ENCODE measurements around the gene GPR42. TPM values are rescaled to one million over a fixed set of nuclear protein-coding genes. Genes with fewer than 3 reads are reported as not detected.
A peak's percentile ranks its signal among the peaks of the same experiment; 100 is the strongest.

The GPR42 gene, protein sequence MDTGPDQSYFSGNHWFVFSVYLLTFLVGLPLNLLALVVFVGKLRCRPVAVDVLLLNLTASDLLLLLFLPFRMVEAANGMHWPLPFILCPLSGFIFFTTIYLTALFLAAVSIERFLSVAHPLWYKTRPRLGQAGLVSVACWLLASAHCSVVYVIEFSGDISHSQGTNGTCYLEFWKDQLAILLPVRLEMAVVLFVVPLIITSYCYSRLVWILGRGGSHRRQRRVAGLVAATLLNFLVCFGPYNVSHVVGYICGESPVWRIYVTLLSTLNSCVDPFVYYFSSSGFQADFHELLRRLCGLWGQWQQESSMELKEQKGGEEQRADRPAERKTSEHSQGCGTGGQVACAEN
- not detected in 2 replicates for total RNA-seq (2014; rRNA removed; shearing (Covaris generic); ENCODE audit: low replicate concordance)

DNA sequence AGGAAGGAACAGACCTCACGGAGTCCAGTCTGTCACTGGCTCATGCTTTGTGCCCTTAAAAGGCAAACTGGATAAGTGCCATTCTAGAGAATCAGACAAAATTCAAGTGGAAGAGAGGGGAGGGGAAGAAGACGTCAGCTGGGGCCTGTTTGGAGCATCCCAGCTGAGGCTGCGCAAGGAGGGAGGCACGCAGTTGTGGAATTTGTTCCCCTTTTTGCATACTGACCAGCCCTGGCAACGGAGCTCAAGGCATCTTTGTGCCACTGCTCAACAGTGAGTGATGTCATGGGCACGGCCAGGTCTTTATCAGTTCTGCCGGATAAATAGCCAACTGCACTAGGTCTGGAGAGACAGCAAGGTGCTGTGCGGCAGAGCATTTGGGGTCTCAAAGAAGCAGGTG lies at the start of gene GPR42:
GPR42 (plus strand) TSS at position 347 of the 400 bp plus-strand sequence. CDS start 292 bp downstream, outside the sequence.
- in situ Hi-C loops (cut with HindIII; ENCODE audit: low pct_unique_long_range_greater_than_20kb, low sequenced_read_pairs): no loop called here
- no peak for DNase-seq (ENCODE audit: low read depth)

DNA sequence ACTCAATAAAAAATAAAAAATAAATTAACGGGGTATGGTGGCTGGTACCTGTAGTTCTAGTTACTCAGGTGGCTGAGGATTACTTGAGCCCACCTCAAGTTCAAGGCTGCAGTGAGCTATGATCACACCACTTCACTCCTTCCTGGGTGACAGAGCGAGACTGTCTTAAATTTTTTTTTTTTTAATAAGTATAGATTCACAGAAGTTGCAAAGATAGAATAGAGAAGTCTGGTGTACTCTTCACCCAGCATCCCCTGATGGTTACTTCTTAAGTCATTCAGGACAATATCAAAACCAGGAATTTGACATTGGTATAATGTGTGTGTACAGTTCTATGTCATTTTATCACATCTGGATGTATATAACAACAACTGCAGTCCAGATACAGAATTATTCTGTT lies 49.6 kb upstream of the GPR42 start:
- no peak for DNase-seq (ENCODE audit: low read depth)
- in situ Hi-C loops (cut with HindIII; ENCODE audit: low pct_unique_long_range_greater_than_20kb, low sequenced_read_pairs): no loop called here

DNA sequence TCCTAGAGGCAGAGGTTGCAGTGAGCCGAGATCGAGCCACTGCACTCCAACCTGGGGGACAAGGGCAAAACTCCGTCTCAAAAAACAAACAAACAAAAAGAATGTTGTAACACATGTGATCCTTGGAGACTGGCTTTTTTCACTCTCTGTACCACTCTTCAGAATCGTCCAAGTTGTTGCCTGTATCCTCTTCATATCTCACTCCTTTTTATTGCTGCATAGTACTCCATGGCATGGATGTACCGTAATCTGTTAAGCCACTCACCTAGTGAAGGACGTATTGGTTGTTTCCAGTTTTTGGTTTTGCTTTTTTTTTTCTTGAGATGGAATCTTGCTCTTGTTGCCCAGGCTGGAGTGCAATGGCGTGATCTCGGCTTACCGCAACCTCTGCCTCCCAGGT lies 48.9 kb upstream of the GPR42 start:
- DNase-seq (ENCODE audit: low read depth): no peak
- in situ Hi-C loops (cut with HindIII; ENCODE audit: low pct_unique_long_range_greater_than_20kb, low sequenced_read_pairs): no loop called here

DNA sequence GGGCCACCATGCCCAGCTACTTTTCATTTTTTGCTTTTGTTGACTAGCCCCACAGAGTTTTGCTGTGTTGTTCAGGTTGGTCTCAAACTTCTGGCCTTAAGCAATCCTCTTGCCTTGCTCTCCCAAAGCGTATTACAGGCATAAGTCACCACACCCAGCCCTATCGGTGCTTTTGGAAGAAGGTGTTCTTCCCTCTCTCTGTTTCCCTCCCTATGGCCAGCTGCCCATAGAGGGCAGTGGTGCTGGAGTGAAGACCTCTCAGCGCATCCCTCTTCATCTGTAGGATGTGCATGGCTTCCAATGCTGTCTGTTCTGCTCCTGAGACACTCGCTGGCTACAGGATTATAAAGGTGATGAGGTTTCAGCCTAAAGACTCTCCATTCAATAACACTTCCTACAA lies 43.2 kb upstream of the GPR42 start:
- in situ Hi-C loops (cut with HindIII; ENCODE audit: low pct_unique_long_range_greater_than_20kb, low sequenced_read_pairs): no loop called here
- DNase-seq (ENCODE audit: low read depth): no peak

DNA sequence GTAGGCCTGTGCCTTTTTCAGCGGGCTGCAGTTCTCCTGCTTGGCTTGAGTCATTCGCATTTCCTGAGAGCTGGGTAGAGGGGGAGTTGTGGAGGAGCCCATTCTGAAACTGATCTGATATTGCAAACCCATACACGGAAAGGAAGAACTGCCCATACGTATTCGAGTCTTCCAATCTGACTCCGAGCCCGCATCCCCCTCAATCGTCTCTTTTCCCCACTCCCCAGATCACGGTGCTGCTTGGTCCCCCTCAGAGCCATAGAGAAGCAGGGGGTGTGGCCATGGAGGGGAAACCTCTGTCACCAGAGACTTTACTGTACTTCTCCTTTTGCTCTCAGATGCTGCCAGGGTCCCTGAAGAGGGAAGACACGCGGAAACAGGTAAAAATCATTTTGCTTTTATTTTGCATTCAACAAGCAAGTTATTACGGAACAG lies 42.0 kb upstream of the GPR42 start, which contains the start of gene CD22:
CD22 (plus strand) TSS at position 337 of the 435 bp plus-strand sequence. CDS start 2,854 bp downstream, outside the sequence.
- no peak for DNase-seq (ENCODE audit: low read depth)
- in situ Hi-C loops (cut with HindIII; ENCODE audit: low pct_unique_long_range_greater_than_20kb, low sequenced_read_pairs): no loop called here

DNA sequence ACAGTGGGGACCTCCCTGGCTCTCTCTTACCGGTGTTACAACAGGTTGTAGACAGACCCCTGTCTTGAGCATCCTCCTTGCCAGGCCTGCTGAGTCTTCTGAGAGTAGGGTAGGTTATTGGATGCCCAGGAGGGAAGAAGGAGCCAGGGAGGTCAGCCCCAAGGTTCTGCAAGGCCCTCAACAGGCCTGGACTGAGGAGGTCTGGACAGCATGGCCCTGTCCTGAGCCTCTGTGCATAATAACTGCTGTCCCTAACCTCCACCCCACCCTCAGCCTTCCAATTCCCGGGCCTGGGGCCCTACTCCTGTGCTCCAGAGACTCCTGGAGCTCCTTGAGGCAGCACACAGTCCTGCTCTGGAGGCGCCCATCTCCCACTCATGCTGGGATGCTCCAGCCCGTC lies 41.5 kb upstream of the GPR42 start:
- in situ Hi-C loops (cut with HindIII; ENCODE audit: low pct_unique_long_range_greater_than_20kb, low sequenced_read_pairs): no loop called here
- no peak for DNase-seq (ENCODE audit: low read depth)

DNA sequence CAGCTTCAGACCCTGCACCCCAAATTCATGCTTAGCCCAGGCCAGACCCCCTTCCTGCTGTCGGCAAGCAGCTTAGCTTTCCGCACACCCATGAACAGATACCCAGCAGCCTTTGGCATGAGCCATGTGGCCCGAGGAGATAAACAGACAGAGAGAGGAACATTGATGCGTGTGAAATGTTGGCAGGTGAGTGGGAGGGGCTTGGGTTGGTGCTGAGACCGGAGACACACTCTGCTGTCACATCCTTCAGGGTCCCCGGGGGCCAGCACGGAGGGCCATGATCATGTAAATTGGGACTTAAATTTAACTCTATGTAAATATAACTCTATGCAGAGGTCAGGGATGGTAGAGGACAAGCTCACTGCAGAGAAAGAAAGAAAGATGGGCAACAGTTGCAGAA lies 40.4 kb upstream of the GPR42 start:
- no peak for DNase-seq (ENCODE audit: low read depth)
- in situ Hi-C loops (cut with HindIII; ENCODE audit: low pct_unique_long_range_greater_than_20kb, low sequenced_read_pairs): no loop called here

DNA sequence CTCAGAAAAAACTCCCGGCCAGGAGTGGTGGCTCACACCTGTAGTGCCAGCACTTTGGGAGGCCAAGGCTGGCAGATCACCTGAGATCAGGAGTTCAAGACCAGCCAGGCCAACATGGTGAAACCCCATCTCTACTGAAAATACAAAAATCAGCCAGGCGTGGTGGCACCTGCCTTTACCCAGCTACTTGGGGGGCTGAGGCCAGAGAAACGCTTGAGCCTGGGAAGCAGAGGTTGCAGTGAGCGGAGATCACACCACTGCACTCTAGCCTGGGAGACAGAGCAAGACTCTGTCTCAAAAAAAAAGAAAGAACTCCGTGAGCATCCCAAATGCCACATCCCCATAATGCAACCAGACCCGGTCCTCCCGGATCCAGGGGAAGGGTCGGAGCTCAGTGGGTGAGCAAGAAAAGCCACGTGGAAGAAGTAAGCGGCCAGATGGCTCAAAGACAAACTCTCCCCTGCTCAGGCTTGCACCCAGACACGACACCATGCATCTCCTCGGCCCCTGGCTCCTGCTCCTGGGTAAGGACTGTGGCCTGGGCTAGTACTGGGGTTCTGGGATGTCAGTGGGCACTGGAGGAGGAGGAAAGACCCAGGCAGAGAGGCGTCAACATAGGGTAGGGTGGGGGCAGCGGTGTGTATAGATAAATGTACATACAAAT lies 39.2 kb upstream of the GPR42 start:
- in situ Hi-C loops (cut with HindIII; ENCODE audit: low pct_unique_long_range_greater_than_20kb, low sequenced_read_pairs): no loop called here
- no peak for DNase-seq (ENCODE audit: low read depth)

DNA sequence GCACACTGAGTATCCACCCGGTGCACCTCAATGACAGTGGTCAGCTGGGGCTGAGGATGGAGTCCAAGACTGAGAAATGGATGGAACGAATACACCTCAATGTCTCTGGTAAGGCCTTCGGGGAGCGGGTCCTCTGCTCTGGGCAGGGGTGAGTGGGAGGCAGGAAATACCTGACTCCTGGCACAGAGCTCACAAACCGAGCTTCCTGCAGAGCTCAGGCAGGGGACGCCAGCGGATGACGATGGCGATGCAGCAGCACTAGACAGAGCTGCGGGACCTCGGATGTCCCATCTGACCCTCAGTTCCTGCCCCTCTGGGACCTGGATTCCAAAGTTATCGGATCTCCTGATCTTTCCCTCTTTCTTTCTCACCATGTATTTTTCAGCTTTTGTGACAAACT lies 38.1 kb upstream of the GPR42 start:
- in situ Hi-C loops (cut with HindIII; ENCODE audit: low pct_unique_long_range_greater_than_20kb, low sequenced_read_pairs): no loop called here
- no peak for DNase-seq (ENCODE audit: low read depth)

DNA sequence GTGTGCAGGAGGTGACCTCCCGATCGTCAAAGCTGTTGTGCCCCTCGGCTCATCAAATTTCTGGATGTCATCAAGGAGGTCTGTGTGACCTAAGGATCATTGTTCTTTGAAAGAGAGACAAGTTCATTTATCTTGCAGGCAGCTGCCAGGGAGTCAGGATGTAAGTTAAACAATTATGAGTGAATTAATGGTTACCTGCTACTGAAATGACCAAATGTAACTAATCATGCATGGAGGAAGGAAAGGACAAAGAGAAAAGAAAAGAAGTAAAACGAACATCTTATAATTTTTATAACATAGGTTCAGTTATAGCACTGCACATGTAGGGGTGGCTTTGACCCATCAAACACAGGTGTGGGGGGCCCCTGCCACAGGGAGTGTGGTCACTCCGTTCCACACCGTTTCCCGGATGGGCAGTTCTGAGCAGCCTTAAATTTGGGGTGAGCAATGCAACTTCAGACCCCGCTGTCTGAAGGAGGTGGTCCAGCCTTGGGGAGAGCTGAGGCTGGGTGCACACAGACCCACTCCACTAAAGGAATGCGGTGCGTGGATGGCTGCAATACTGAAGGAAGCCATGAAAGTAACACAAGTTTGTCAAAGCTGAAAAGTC lies 36.6 kb upstream of the GPR42 start:
- DNase-seq (ENCODE audit: low read depth): peak; percentile 49
- in situ Hi-C loops (cut with HindIII; ENCODE audit: low pct_unique_long_range_greater_than_20kb, low sequenced_read_pairs): no loop called here

DNA sequence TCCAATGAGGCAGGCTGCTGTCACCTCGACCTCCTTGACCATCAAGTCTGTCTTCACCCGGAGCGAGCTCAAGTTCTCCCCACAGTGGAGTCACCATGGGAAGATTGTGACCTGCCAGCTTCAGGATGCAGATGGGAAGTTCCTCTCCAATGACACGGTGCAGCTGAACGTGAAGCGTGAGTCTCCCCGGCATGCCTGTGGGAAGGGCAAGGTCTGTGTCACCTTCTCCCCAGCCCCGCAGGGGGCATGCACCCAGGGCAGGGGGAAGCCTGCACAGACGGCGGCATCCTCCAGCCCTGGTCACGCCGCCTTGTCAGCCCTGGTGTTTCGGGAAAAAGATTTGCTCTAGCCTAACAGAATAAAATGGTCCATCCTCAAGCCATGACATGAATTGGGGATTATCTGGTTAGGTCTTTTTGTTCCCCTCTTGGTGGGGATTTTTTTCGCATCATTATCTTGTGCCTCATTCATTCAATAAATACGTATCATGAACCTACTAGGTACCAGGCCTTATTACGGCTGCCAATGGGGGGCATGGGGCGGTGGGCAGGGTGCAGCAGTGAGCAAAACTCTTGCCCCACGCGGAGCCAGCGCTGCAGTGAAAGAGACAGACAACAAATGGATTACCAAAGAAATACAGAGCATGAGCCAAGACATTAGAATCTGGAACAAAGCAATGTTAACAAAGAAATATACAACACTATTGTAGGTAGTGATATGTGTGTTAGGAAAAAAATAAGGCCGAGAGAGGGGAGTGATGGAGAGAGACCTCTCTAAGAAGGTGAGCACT lies 34.5 kb upstream of the GPR42 start:
- no peak for DNase-seq (ENCODE audit: low read depth)
- in situ Hi-C loops (cut with HindIII; ENCODE audit: low pct_unique_long_range_greater_than_20kb, low sequenced_read_pairs): no loop called here

DNA sequence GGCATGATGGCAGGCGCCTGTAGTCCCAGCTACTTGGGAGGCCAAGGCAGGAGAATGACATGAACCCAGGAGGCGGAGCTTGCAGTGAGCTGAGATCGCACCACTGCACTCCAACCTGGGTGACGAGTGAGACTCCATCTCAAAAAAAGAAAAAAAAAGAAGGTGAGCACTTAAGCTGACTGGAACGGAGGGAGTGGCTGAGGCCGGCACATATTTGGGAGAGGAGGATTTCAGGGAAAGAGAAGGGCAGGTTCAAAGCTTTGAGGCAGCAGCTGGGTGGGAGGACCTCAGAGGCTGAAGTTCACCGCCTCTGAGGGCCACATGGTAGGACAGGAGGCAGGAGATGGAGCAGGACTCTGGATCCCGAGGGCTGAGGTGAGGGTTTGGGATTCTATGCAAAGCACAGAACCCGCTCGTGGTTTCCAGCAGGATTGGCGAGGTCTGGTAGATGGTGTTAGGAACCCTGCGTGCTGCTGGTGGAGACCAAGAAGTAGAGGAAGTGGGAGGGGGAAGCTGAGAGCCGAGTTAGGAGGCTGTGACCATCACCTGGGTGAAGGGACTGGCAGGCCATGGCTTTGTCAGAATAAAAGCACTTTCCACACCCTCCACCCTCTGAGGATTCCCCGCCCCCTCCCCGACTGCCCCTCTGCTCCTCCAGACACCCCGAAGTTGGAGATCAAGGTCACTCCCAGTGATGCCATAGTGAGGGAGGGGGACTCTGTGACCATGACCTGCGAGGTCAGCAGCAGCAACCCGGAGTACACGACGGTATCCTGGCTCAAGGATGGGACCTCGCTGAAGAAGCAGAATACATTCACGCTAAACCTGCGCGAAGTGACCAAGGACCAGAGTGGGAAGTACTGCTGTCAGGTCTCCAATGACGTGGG lies 33.5 kb upstream of the GPR42 start:
- no peak for DNase-seq (ENCODE audit: low read depth)
- in situ Hi-C loops (cut with HindIII; ENCODE audit: low pct_unique_long_range_greater_than_20kb, low sequenced_read_pairs): no loop called here

DNA sequence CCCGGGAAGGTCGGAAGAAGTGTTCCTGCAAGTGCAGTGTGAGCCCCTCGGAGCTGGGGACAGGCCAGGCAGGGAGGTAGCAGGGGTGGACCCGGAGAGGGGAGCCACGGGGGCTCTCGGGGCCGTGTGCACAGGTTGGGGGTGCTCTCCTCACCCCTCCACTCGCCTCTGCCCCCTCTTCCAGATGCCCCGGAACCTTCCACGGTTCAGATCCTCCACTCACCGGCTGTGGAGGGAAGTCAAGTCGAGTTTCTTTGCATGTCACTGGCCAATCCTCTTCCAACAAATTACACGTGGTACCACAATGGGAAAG lies 32.9 kb upstream of the GPR42 start:
- no peak for DNase-seq (ENCODE audit: low read depth)
- in situ Hi-C loops (cut with HindIII; ENCODE audit: low pct_unique_long_range_greater_than_20kb, low sequenced_read_pairs): no loop called here

DNA sequence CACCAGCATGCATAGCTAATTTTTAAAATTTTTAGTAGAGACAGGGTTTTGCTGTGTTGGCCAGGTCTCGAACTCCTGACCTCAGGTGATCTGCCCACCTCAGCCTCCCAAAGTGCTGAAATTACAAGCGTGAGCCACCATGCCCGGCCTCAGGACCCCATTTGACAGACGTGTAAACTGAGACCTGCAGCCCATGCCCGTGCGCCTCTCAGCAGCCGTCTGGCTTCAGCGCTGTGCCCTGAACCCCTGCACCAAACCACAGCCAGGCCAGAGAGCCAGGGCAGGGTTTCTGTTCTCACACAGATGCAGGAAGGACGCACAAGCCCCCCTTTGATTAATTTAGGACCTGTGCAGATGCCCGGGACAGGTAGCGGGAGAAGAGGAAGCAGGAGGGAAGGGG lies 30.4 kb upstream of the GPR42 start:
- in situ Hi-C loops (cut with HindIII; ENCODE audit: low pct_unique_long_range_greater_than_20kb, low sequenced_read_pairs): no loop called here
- no peak for DNase-seq (ENCODE audit: low read depth)

DNA sequence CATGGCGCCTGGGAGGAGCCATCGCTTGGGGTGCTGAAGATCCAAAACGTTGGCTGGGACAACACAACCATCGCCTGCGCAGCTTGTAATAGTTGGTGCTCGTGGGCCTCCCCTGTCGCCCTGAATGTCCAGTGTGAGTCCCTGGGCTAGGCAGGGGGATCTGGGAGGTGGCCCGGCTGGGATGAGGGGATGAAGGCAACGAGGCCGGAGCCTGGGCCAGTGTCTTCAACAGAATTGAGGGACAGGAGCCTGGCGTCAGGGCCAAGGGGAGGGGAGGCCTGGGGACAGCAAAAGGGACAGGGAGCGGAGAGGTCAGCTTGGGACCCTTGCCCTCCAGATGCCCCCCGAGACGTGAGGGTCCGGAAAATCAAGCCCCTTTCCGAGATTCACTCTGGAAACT lies 29.9 kb upstream of the GPR42 start:
- in situ Hi-C loops (cut with HindIII; ENCODE audit: low pct_unique_long_range_greater_than_20kb, low sequenced_read_pairs): no loop called here
- DNase-seq (ENCODE audit: low read depth): no peak

DNA sequence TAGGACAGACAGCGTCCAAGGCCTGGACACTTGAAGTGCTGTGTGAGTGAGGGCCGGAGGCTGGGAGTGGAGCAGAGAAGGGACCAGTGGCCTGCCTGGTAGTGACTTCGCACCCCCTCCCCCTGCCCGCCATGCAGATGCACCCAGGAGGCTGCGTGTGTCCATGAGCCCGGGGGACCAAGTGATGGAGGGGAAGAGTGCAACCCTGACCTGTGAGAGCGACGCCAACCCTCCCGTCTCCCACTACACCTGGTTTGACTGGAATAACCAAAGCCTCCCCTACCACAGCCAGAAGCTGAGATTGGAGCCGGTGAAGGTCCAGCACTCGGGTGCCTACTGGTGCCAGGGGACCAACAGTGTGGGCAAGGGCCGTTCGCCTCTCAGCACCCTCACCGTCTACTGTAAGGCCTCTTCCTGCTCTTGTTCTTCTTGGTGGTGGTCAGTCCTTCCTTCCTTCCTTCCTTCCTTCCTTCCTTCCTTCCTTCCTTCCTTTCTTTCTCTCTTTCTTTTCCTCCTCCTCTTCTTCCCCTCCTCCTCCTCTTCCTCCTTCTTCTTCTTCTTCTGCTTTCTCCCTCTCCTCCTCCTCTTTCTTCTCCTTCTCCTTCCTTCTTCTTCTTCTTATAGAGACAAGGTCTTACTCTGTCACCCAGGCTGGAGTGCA lies 29.2 kb upstream of the GPR42 start:
- DNase-seq (ENCODE audit: low read depth): no peak
- in situ Hi-C loops (cut with HindIII; ENCODE audit: low pct_unique_long_range_greater_than_20kb, low sequenced_read_pairs): no loop called here

DNA sequence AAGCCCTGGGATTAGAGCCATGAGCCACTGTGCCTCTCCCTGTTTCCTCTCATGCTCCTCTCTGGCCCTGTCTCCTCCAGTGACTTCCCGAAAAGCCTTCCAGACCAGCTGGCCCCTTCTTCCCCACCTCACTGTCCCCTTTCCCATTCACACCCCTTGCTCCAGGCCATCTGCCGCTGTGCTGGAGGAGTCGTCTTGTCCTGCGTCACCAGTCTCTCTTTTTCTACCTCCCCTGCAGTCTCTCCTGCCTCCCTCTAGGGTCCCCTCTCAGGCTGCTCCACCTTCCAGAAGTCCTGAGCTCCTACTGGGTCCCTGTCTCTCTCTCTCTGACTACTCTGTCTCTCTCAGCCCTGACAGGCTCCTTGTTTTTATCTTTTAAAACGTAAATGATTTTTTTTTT lies 28.4 kb upstream of the GPR42 start:
- in situ Hi-C loops (cut with HindIII; ENCODE audit: low pct_unique_long_range_greater_than_20kb, low sequenced_read_pairs): no loop called here

More for the DNA sequence above, 28.4 kb upstream of the GPR42 start:
- no peak for DNase-seq (ENCODE audit: low read depth)

Data from Caki2 (cell line).